Measurements from ENCODE around the gene IL1RAPL1. TPM values are rescaled to one million over a fixed set of nuclear protein-coding genes. Genes with fewer than 3 reads are reported as not detected.

IL1RAPL1 gene
- total and polyA plus RNA-seq, 9 of the 15 experiments (the other 6 are each of a cell fraction or from before 2014, with no cell fraction given): 0.04 to 0.07 (median 0.04) TPM; not detected in 6

DNA sequence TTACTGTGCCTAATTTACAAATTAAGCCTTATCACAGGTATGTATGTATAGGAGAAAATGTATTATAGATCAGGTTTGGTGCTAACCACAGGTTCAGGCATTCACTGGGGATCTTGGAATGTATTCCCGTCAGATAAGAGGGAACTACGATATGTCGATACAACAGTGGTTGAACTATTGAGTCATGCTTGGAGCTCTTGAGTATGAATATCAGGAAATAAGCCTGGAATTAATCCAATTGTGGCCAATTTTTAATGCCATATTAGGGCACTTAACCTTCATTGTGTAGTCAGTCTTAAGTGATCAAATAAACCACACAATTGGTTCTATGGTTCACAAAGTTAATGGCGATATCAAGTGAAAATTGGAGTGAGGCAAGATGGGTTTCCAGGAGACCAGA is 556.5 kb downstream of the IL1RAPL1 start (continued):
- TF ChIP-seq, protein P1, sequence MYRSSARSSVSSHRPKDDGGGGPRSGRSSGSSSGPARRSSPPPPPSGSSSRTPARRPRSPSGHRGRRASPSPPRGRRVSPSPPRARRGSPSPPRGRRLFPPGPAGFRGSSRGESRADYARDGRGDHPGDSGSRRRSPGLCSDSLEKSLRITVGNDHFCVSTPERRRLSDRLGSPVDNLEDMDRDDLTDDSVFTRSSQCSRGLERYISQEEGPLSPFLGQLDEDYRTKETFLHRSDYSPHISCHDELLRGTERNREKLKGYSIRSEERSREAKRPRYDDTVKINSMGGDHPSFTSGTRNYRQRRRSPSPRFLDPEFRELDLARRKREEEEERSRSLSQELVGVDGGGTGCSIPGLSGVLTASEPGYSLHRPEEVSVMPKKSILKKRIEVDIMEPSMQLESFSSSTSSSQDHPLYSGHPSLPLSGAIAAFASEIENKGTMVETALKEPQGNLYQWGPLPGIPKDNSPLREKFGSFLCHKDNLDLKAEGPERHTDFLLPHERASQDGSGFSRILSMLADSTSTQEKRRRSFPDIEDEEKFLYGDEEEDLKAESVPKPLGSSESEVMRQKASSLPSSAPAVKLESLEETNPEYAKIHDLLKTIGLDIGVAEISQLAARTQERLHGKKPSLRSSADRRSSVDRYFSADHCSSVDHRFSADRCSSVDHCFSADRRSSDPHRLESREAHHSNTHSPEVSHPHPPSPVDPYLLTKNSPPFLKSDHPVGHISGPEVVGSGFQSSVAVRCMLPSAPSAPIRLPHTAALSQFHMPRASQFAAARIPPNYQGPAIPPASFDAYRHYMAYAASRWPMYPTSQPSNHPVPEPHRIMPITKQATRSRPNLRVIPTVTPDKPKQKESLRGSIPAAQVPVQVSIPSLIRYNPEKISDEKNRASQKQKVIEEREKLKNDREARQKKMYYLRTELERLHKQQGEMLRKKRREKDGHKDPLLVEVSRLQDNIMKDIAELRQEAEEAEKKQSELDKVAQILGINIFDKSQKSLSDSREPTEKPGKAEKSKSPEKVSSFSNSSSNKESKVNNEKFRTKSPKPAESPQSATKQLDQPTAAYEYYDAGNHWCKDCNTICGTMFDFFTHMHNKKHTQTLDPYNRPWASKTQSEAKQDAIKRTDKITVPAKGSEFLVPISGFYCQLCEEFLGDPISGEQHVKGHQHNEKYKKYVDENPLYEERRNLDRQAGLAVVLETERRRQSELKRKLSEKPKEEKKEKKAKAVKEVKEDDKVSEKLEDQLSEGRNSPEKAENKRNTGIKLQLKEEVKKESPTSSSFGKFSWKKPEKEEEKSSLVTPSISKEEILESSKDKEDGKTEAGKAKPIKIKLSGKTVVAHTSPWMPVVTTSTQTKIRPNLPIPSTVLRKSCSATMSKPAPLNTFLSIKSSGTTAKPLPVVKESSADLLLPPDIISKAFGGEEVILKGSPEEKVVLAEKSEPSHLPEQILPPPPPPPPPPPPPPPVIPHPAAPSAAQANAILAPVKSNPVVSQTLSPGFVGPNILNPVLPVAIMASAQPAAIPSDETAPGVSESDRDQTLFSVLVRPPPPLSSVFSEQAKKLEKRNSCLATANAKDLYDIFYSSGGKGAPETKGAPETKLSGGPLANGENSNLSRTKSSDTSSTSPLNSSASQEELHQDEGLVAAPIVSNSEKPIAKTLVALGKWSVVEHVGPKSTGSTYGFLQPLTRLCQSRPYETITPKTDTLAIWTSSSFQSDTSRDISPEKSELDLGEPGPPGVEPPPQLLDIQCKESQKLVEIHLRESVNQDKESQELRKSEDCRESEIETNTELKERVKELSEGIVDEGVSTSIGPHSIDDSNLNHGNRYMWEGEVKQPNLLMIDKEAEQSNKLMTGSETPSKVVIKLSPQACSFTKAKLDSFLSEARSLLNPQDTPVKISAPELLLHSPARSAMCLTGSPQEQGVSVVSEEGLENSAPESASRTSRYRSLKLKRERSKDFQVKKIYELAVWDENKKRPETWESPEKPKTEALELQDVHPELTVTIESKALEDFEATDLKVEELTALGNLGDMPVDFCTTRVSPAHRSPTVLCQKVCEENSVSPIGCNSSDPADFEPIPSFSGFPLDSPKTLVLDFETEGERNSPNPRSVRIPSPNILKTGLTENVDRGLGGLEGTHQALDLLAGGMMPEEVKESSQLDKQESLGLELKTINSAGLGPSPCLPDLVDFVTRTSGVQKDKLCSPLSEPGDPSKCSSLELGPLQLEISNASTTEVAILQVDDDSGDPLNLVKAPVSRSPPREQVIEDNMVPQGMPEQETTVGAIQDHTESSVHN (IDR thresholded peaks at IDR 0.05; ENCODE audit: borderline replicate concordance in 1 of 2, low read depth in 1 of 2): no peak
- TF ChIP-seq PHB (CRISPR knock-in tag; IDR thresholded peaks at IDR 0.05): no peak
- TF ChIP-seq EGR1 (conservative IDR thresholded peaks at IDR 0.05): no peak
- TF ChIP-seq, protein P2, sequence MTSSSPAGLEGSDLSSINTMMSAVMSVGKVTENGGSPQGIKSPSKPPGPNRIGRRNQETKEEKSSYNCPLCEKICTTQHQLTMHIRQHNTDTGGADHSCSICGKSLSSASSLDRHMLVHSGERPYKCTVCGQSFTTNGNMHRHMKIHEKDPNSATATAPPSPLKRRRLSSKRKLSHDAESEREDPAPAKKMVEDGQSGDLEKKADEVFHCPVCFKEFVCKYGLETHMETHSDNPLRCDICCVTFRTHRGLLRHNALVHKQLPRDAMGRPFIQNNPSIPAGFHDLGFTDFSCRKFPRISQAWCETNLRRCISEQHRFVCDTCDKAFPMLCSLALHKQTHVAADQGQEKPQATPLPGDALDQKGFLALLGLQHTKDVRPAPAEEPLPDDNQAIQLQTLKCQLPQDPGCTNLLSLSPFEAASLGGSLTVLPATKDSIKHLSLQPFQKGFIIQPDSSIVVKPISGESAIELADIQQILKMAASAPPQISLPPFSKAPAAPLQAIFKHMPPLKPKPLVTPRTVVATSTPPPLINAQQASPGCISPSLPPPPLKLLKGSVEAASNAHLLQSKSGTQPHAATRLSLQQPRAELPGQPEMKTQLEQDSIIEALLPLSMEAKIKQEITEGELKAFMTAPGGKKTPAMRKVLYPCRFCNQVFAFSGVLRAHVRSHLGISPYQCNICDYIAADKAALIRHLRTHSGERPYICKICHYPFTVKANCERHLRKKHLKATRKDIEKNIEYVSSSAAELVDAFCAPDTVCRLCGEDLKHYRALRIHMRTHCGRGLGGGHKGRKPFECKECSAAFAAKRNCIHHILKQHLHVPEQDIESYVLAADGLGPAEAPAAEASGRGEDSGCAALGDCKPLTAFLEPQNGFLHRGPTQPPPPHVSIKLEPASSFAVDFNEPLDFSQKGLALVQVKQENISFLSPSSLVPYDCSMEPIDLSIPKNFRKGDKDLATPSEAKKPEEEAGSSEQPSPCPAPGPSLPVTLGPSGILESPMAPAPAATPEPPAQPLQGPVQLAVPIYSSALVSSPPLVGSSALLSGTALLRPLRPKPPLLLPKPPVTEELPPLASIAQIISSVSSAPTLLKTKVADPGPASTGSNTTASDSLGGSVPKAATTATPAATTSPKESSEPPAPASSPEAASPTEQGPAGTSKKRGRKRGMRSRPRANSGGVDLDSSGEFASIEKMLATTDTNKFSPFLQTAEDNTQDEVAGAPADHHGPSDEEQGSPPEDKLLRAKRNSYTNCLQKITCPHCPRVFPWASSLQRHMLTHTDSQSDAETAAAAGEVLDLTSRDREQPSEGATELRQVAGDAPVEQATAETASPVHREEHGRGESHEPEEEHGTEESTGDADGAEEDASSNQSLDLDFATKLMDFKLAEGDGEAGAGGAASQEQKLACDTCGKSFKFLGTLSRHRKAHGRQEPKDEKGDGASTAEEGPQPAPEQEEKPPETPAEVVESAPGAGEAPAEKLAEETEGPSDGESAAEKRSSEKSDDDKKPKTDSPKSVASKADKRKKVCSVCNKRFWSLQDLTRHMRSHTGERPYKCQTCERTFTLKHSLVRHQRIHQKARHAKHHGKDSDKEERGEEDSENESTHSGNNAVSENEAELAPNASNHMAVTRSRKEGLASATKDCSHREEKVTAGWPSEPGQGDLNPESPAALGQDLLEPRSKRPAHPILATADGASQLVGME (CRISPR knock-in tag; IDR thresholded peaks at IDR 0.05): no peak
- no peak for TF ChIP-seq MTA1 (IDR thresholded peaks at IDR 0.05; ENCODE audit: borderline replicate concordance)
- TF ChIP-seq MCM5 (IDR thresholded peaks at IDR 0.05; ENCODE audit: low read depth): no peak
- TF ChIP-seq, protein P3, sequence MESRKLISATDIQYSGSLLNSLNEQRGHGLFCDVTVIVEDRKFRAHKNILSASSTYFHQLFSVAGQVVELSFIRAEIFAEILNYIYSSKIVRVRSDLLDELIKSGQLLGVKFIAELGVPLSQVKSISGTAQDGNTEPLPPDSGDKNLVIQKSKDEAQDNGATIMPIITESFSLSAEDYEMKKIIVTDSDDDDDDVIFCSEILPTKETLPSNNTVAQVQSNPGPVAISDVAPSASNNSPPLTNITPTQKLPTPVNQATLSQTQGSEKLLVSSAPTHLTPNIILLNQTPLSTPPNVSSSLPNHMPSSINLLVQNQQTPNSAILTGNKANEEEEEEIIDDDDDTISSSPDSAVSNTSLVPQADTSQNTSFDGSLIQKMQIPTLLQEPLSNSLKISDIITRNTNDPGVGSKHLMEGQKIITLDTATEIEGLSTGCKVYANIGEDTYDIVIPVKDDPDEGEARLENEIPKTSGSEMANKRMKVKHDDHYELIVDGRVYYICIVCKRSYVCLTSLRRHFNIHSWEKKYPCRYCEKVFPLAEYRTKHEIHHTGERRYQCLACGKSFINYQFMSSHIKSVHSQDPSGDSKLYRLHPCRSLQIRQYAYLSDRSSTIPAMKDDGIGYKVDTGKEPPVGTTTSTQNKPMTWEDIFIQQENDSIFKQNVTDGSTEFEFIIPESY (CRISPR knock-in tag; IDR thresholded peaks at IDR 0.05): no peak
- TF ChIP-seq, protein P4, sequence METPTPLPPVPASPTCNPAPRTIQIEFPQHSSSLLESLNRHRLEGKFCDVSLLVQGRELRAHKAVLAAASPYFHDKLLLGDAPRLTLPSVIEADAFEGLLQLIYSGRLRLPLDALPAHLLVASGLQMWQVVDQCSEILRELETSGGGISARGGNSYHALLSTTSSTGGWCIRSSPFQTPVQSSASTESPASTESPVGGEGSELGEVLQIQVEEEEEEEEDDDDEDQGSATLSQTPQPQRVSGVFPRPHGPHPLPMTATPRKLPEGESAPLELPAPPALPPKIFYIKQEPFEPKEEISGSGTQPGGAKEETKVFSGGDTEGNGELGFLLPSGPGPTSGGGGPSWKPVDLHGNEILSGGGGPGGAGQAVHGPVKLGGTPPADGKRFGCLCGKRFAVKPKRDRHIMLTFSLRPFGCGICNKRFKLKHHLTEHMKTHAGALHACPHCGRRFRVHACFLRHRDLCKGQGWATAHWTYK (CRISPR knock-in tag; IDR thresholded peaks at IDR 0.05): no peak
- no peak for TF ChIP-seq MTA2 (IDR thresholded peaks at IDR 0.05; ENCODE audit: low read depth)
- TF ChIP-seq, protein P5, sequence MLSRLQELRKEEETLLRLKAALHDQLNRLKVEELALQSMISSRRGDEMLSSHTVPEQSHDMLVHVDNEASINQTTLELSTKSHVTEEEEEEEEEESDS (CRISPR knock-in tag; IDR thresholded peaks at IDR 0.05): no peak
- TF ChIP-seq ZNF75A (CRISPR knock-in tag; IDR thresholded peaks at IDR 0.05): no peak

Measured in K562 (cell line).